Activated CD4-positive, alpha-beta memory T cell treated with anti-CD3 and anti-CD28 coated beads, Interleukin-2, amount 10 ng/mL, durations not matched to agents 7 days and 5 days (primary cell): ENCODE measurements around the gene KCNJ10. TPM values are rescaled to one million over a fixed set of nuclear protein-coding genes. Genes with fewer than 3 reads are reported as not detected.
"Not testable (repeated sequence)": the region's sequence is repeated elsewhere in the genome, so short reads cannot be mapped to it uniquely, and the experiment has no call there.

ENCODE experiments used
- CTCF ChIA-PET: fragments of 350-600 bp; sonication (Branson Sonifier 250); formaldehyde crosslinking; loops from one replicate; lab custom pipeline; 2021; ENCODE audit warnings: antibody characterized with exemption, inconsistent platforms; lab: Charles Lee
- POLR2A ChIA-PET: fragments of 350-600 bp; sonication (Branson Sonifier 250); formaldehyde crosslinking; loops from one replicate; lab custom pipeline; 2021; ENCODE audit warnings: antibody characterized with exemption; lab: Charles Lee
- DNase-seq: peaks from one replicate; pipeline ENCODE4 v3.0.0-alpha.2; 2020
- H3K27ac Mint-ChIP-seq: one replicate; pipeline ENCODE4 v1.8.0; 2021; ENCODE audit warnings: mild to moderate bottlenecking, mixed read lengths
- H3K27me3 Mint-ChIP-seq: one replicate; pipeline ENCODE4 v1.8.0; 2021; ENCODE audit warnings: mixed read lengths
- H3K36me3 Mint-ChIP-seq: one replicate; pipeline ENCODE4 v1.8.0; 2021; ENCODE audit warnings: low read depth, mixed read lengths
- H3K4me1 Mint-ChIP-seq: one replicate; pipeline ENCODE4 v1.8.0; 2021; ENCODE audit warnings: mixed read lengths
- H3K4me3 Mint-ChIP-seq: one replicate; pipeline ENCODE4 v1.8.0; 2021; ENCODE audit warnings: mild to moderate bottlenecking, mixed read lengths
- H3K9me3 Mint-ChIP-seq: one replicate; pipeline ENCODE4 v1.8.0; 2021; ENCODE audit warnings: mixed read lengths
- total RNA-seq, 2 experiments: library from RNA; stranded (reverse); gene quantifications; one replicate each; pipeline ENCODE4 v1.2.3, GENCODE V29; 2021

The KCNJ10 gene
- total RNA-seq, result not detected

GRCh38 chr1:160069460-160070231 lies at the start of gene KCNJ10:
Gene KCNJ10 (minus strand): TSS chr1:160070160. CDS start chr1:160042532, 27,628 bp downstream.
- Mint-ChIP-seq H3K4me3 (peak within 1 kb of the TSS; percentile 69), H3K9me3 (no peaks in the 10 kb centered on the region), H3K27ac (no peak within 1 kb of the TSS), H3K27me3 (peaks cover 62% of the 10 kb centered on the region), H3K4me1 (peaks cover 18% of the 10 kb centered on the region), H3K36me3 (no peaks in the 10 kb centered on the region)
- no peak for DNase-seq
- POLR2A ChIA-PET, result interaction anchor here (1.3 kb wide), 1 partner anchor 23 kb away, joined by 3 read pairs; no protein-coding TSS in a partner anchor
- CTCF ChIA-PET, result interaction anchor here (1.8 to 10.1 kb wide), 2 partner anchors 10 to 17 kb away, joined by 12 to 79 read pairs; no protein-coding TSS in a partner anchor

- no peaks in the 10 kb centered on the region for H3K36me3 Mint-ChIP-seq
- no peaks in the 10 kb centered on the region for H3K4me1 Mint-ChIP-seq
- no peaks in the 10 kb centered on the region for H3K9me3 Mint-ChIP-seq
- DNase-seq, result no peak
- no peak overlapping the region for H3K27ac Mint-ChIP-seq
- H3K4me3 Mint-ChIP-seq, result no peak overlapping the region
- peaks cover 15% of the 10 kb centered on the region for H3K27me3 Mint-ChIP-seq
- CTCF ChIA-PET, result interaction anchor here (0.6 kb wide), 1 partner anchor 21 kb away, joined by 3 read pairs; the partner anchor contains the start of gene IGSF8
- POLR2A ChIA-PET, result no interaction called here
Observed at GRCh38 chr1:160118928-160119327, 49.0 kb upstream of the KCNJ10 start.

GRCh38 chr1:160117709-160118183 lies 47.8 kb upstream of the KCNJ10 start:
- DNase-seq, result no peak
- H3K27ac Mint-ChIP-seq, result no peak overlapping the region
- ChIA-PET CTCF (no interaction called here), POLR2A (no interaction called here)
- no peaks in the 10 kb centered on the region for H3K9me3 Mint-ChIP-seq
- H3K4me1 Mint-ChIP-seq, result no peaks in the 10 kb centered on the region
- H3K36me3 Mint-ChIP-seq, result no peaks in the 10 kb centered on the region
- H3K27me3 Mint-ChIP-seq, result peaks cover 21% of the 10 kb centered on the region
- H3K4me3 Mint-ChIP-seq, result no peak overlapping the region

- no peak overlapping the region for H3K27ac Mint-ChIP-seq
- no peak overlapping the region for H3K4me3 Mint-ChIP-seq
- ChIA-PET CTCF (no interaction called here), POLR2A (no interaction called here)
- peaks cover 21% of the 10 kb centered on the region for H3K27me3 Mint-ChIP-seq
- DNase-seq, result no peak
- no peaks in the 10 kb centered on the region for H3K4me1 Mint-ChIP-seq
- no peaks in the 10 kb centered on the region for H3K9me3 Mint-ChIP-seq
- H3K36me3 Mint-ChIP-seq, result no peaks in the 10 kb centered on the region
Observed at GRCh38 chr1:160117300-160117699, 47.3 kb upstream of the KCNJ10 start.

GRCh38 chr1:160116283-160117147 lies 46.6 kb upstream of the KCNJ10 start:
- ChIA-PET POLR2A (no interaction called here), CTCF (no interaction called here)
- Mint-ChIP-seq H3K9me3 (no peaks in the 10 kb centered on the region), H3K4me1 (no peaks in the 10 kb centered on the region), H3K4me3 (no peak overlapping the region), H3K36me3 (no peaks in the 10 kb centered on the region), H3K27ac (no peak overlapping the region), H3K27me3 (peaks cover 19% of the 10 kb centered on the region)
- DNase-seq, result no peak

- Mint-ChIP-seq H3K27ac (no peak within 1 kb of the TSS), H3K9me3 (no peaks in the 10 kb centered on the region), H3K4me3 (no peak within 1 kb of the TSS), H3K4me1 (no peaks in the 10 kb centered on the region), H3K36me3 (no peaks in the 10 kb centered on the region), H3K27me3 (peaks cover 20% of the 10 kb centered on the region)
- ChIA-PET CTCF (no interaction called here), POLR2A (no interaction called here)
- no peak for DNase-seq
Observed at GRCh38 chr1:160115545-160116282, 45.8 kb upstream of the KCNJ10 start, which contains the start of gene ATP1A2. Gene ATP1A2 (plus strand): TSS chr1:160115759. CDS start chr1:160115862, 103 bp downstream.

GRCh38 chr1:160114085-160114484 lies 44.1 kb upstream of the KCNJ10 start:
- Mint-ChIP-seq H3K27ac (no peak overlapping the region), H3K9me3 (no peaks in the 10 kb centered on the region), H3K27me3 (peaks cover 23% of the 10 kb centered on the region), H3K36me3 (no peaks in the 10 kb centered on the region), H3K4me3 (no peak overlapping the region), H3K4me1 (no peaks in the 10 kb centered on the region)
- ChIA-PET CTCF (no interaction called here), POLR2A (no interaction called here)
- no peak for DNase-seq

GRCh38 chr1:160113407-160113806 lies 43.4 kb upstream of the KCNJ10 start:
- Mint-ChIP-seq H3K9me3 (no peaks in the 10 kb centered on the region), H3K4me3 (no peak overlapping the region), H3K36me3 (no peaks in the 10 kb centered on the region), H3K27ac (no peak overlapping the region), H3K27me3 (peaks cover 20% of the 10 kb centered on the region), H3K4me1 (no peaks in the 10 kb centered on the region)
- DNase-seq, result no peak
- CTCF ChIA-PET, result no interaction called here
- POLR2A ChIA-PET, result no interaction called here

GRCh38 chr1:160112357-160112756 lies 42.4 kb upstream of the KCNJ10 start:
- ChIA-PET CTCF (interaction anchor here (1.4 kb wide), 1 partner anchor 265 kb away, joined by 3 read pairs; no protein-coding TSS in a partner anchor), POLR2A (no interaction called here)
- H3K36me3 Mint-ChIP-seq, result no peaks in the 10 kb centered on the region
- no peak overlapping the region for H3K27ac Mint-ChIP-seq
- H3K27me3 Mint-ChIP-seq, result peaks cover 16% of the 10 kb centered on the region
- no peak overlapping the region for H3K4me3 Mint-ChIP-seq
- H3K4me1 Mint-ChIP-seq, result no peaks in the 10 kb centered on the region
- DNase-seq, result no peak
- no peaks in the 10 kb centered on the region for H3K9me3 Mint-ChIP-seq

GRCh38 chr1:160111462-160111861 lies 41.5 kb upstream of the KCNJ10 start:
- POLR2A ChIA-PET, H3K36me3 Mint-ChIP-seq, H3K27ac Mint-ChIP-seq, H3K9me3 Mint-ChIP-seq, H3K4me3 Mint-ChIP-seq, H3K4me1 Mint-ChIP-seq, DNase-seq: not testable (repeated sequence)
- H3K27me3 Mint-ChIP-seq, result peaks cover 13% of the 10 kb centered on the region
- CTCF ChIA-PET, result interaction anchor here (1.4 kb wide), 1 partner anchor 266 kb away, joined by 3 read pairs; no protein-coding TSS in a partner anchor

- no peak for DNase-seq
- peaks cover 17% of the 10 kb centered on the region for H3K27me3 Mint-ChIP-seq
- no peaks in the 10 kb centered on the region for H3K36me3 Mint-ChIP-seq
- H3K27ac Mint-ChIP-seq, result no peak overlapping the region
- ChIA-PET CTCF (interaction anchor here (1.0 to 1.6 kb wide), 2 partner anchors 24 to 142 kb away, joined by 3 to 4 read pairs; no protein-coding TSS in a partner anchor), POLR2A (interaction anchor here (1.4 kb wide), 1 partner anchor 153 kb away, joined by 4 read pairs; the partner anchor contains the start of gene DCAF8)
- H3K9me3 Mint-ChIP-seq, result no peaks in the 10 kb centered on the region
- H3K4me1 Mint-ChIP-seq, result no peaks in the 10 kb centered on the region
- no peak overlapping the region for H3K4me3 Mint-ChIP-seq
Observed at GRCh38 chr1:160109686-160110085, 39.7 kb upstream of the KCNJ10 start.
